GM23338 (cell line): ENCODE data around the gene STK39.

Source experiments
- CREB1 ChIP-seq: fragments of 250-450 bp; sonication (Bioruptor Pico); IDR thresholded peaks from 2 replicates; pipeline ENCODE4 v1.5.0; 2020; ENCODE audit warnings: low read depth, mild to moderate bottlenecking, moderate library complexity
- CTCF ChIP-seq, 2 experiments: fragments of 200-600 bp in 1 of 2; sonication (generic) in 1 of 2; conservative IDR thresholded peaks; 2 replicates each; pipeline versions ENCODE4 v1.5.1 to v1.6.1; 2016 to 2017; ENCODE audit warnings: antibody characterized with exemption in 2 of 2, low read depth in 2 of 2, mild to moderate bottlenecking in 2 of 2, moderate library complexity in 1 of 2
- ETS1 ChIP-seq: IDR thresholded peaks from 2 replicates; pipeline ENCODE4 v1.6.1; 2016; ENCODE audit warnings: antibody characterized with exemption
- EZH2 ChIP-seq: fragments of 200-600 bp; sonication (generic); IDR thresholded peaks from one replicate; pipeline ENCODE4 v1.8.0; 2017; ENCODE audit warnings: antibody characterized with exemption, mild to moderate bottlenecking, low read depth; ENCODE audit not compliant: unreplicated experiment
- EZH2phosphoT487 ChIP-seq: fragments of 200-600 bp; sonication (generic); IDR thresholded peaks from one replicate; pipeline ENCODE4 v1.8.1; 2018; ENCODE audit warnings: antibody characterized with exemption; ENCODE audit not compliant: unreplicated experiment
- JUNB ChIP-seq: IDR thresholded peaks from one replicate; pipeline ENCODE4 v1.6.1; 2016; ENCODE audit warnings: antibody characterized with exemption; ENCODE audit not compliant: unreplicated experiment
- NANOG ChIP-seq: IDR thresholded peaks from 2 replicates; pipeline ENCODE4 v1.6.1; 2016; ENCODE audit warnings: antibody characterized with exemption, borderline replicate concordance
- POLR2AphosphoS5 ChIP-seq: IDR thresholded peaks from 2 replicates; pipeline ENCODE4 v1.6.1; 2016; ENCODE audit warnings: antibody characterized with exemption, low read depth
- REST ChIP-seq: IDR thresholded peaks from one replicate; pipeline ENCODE4 v1.6.1; 2018; ENCODE audit warnings: antibody characterized with exemption; ENCODE audit not compliant: unreplicated experiment
- STAT1 ChIP-seq: IDR thresholded peaks from one replicate; pipeline ENCODE4 v1.6.1; 2016; ENCODE audit warnings: antibody characterized with exemption; ENCODE audit not compliant: unreplicated experiment
- ZNF331 ChIP-seq: fragments of 250-450 bp; sonication (Bioruptor Pico); IDR thresholded peaks from 2 replicates; pipeline ENCODE4 v1.5.0; 2020; ENCODE audit warnings: low read depth, mild to moderate bottlenecking, moderate library complexity

GRCh38 chr2:167943897-167944296, 303.5 kb downstream of the STK39 start:
- no peak for TF ChIP-seq CTCF (conservative IDR thresholded peaks at IDR 0.05; ENCODE audit: low read depth in 2 of 2)
- TF ChIP-seq CREB1 (CRISPR knock-in tag): no peak
- no peak for TF ChIP-seq EZH2
- no peak for TF ChIP-seq POLR2AphosphoS5
- no peak for TF ChIP-seq NANOG
- no peak for TF ChIP-seq ZNF331 (CRISPR knock-in tag)
- no peak for TF ChIP-seq REST
- TF ChIP-seq EZH2phosphoT487: no peak
- TF ChIP-seq STAT1: no peak
- TF ChIP-seq JUNB: no peak
- TF ChIP-seq ETS1: no peak
